Testis (tissue), 3 donors: Measurements from ENCODE around the gene XPNPEP1. TPM values are rescaled to one million over a fixed set of nuclear protein-coding genes. Genes with fewer than 3 reads are reported as not detected.

Experiments used
- DNase-seq: peaks from one replicate; pipeline ENCODE4 v3.0.0-alpha.2; 2019
- H3K27ac ChIP-seq, 2 donors: fragments of 200-600 bp; sonication (generic); one replicate each; pipeline ENCODE4 v1.5.1; 2019
- H3K27me3 ChIP-seq: fragments of 200-600 bp; sonication (generic); one replicate; pipeline ENCODE4 v1.5.1; 2019
- H3K36me3 ChIP-seq: fragments of 200-600 bp; sonication (generic); one replicate; pipeline ENCODE4 v1.5.1; 2017; ENCODE audit warnings: low read depth; ENCODE audit errors: missing control alignments
- H3K4me1 ChIP-seq: fragments of 200-600 bp; sonication (generic); one replicate; pipeline ENCODE4 v1.5.1; 2019
- H3K4me3 ChIP-seq, 2 donors: fragments of 200-600 bp; sonication (generic); one replicate each; pipeline ENCODE4 v1.5.1; 2017 to 2019
- H3K9me3 ChIP-seq: fragments of 200-600 bp; sonication (generic); one replicate; pipeline ENCODE4 v1.5.1; 2017
- POLR2A ChIP-seq: fragments of 450-650 bp; IDR thresholded peaks from one replicate; pipeline ENCODE4 v1.6.1; 2017; ENCODE audit warnings: antibody characterized with exemption, mild to moderate bottlenecking, moderate library complexity
- WGBS, 2 donors: methylation state at CpG; one replicate each; pipeline ENCODE4 v1.1.5; 2018; 5-methylcytosine and 5-hydroxymethylcytosine counted together
- intact Hi-C: fragments of 100-400 bp; cut with DNase I; formaldehyde crosslinking; loops from one replicate; pipeline ENCODE4 v1.15.1; 2023; ENCODE audit warnings: low total_unique reads
- polyA plus RNA-seq: library from polyadenylated mRNA; stranded (reverse); fragments of 350-450 nt; fragmentation: Illumina TruSeq; extraction: RNeasy Lipid Tissue Mini Kit (QIAGEN cat#74804); gene quantifications from one replicate; pipeline ENCODE4 v1.2.3, GENCODE V29; 2014; ENCODE audit warnings: low read depth, low replicate concordance; ENCODE audit not compliant: insufficient read depth
- total RNA-seq, 2 donors: library from RNA; depleted of rRNA; stranded (reverse); fragments of >200 nt; gene quantifications; one replicate each; pipeline ENCODE4 v1.2.3, GENCODE V29; 2016
- TF ChIP-seq, protein P1 (sequence below), 3 experiments: fragments of 450-650 bp in 2 of 3; fragments of 200-600 bp in 1 of 3; sonication (generic) in 1 of 3; IDR thresholded peaks; one replicate each; pipeline ENCODE4 v1.5.1; 2016 to 2019; ENCODE audit warnings: antibody characterized with exemption in 3 of 3, mild to moderate bottlenecking in 2 of 3, moderate library complexity in 1 of 3

Gene XPNPEP1
- total and polyA plus RNA-seq, 3 donors from 2014 or later: 55.5 to 118 (median 90.2) TPM

DNA sequence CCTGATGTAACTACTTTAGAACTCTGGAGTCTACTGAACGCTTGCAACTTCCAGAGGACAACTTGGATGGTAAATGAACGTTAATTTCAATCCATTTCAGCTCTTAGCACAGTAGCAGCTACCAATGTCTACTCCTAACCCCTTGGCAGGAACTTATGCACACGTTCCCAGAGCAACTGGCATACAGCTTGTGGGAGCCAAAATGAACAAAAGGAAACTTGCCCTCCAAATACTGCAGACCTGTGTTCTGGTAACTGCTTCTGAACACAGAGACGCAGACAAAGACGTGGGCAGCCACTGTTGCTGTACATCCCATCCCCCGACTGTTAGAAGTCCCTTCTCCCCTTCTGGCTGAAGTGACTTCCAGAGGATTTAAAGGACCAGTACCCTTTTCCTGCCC, 61.3 kb downstream of the XPNPEP1 start:
- Histone ChIP-seq H3K27ac (no peak overlapping the region), H3K4me3 (no peak overlapping the region), H3K9me3 (no peaks in the 10 kb centered on the region), H3K27me3 (no peaks in the 10 kb centered on the region), H3K4me1 (peaks cover 2% of the 10 kb centered on the region), H3K36me3 (no peaks in the 10 kb centered on the region)
- intact Hi-C loops: no loop called here
- no peak for DNase-seq
- TF ChIP-seq, protein P1, sequence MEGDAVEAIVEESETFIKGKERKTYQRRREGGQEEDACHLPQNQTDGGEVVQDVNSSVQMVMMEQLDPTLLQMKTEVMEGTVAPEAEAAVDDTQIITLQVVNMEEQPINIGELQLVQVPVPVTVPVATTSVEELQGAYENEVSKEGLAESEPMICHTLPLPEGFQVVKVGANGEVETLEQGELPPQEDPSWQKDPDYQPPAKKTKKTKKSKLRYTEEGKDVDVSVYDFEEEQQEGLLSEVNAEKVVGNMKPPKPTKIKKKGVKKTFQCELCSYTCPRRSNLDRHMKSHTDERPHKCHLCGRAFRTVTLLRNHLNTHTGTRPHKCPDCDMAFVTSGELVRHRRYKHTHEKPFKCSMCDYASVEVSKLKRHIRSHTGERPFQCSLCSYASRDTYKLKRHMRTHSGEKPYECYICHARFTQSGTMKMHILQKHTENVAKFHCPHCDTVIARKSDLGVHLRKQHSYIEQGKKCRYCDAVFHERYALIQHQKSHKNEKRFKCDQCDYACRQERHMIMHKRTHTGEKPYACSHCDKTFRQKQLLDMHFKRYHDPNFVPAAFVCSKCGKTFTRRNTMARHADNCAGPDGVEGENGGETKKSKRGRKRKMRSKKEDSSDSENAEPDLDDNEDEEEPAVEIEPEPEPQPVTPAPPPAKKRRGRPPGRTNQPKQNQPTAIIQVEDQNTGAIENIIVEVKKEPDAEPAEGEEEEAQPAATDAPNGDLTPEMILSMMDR (IDR thresholded peaks at IDR 0.05): no peak
- no peak for TF ChIP-seq POLR2A
- WGBS, 2 donors: 66 to 69% methylated on average over 6 of the region's 6 CpGs

GRCh38 chr10:109861081-109861480, 62.2 kb downstream of the XPNPEP1 start:
- no peak for TF ChIP-seq POLR2A
- TF ChIP-seq, protein P1 (IDR thresholded peaks at IDR 0.05): no peak
- intact Hi-C loops: no loop called here
- WGBS, 2 donors: 78 to 87% methylated on average over 4 of the region's 4 CpGs

GRCh38 chr10:109859221-109859620, 64.1 kb downstream of the XPNPEP1 start:
- Histone ChIP-seq H3K4me3 (no peak overlapping the region), H3K36me3 (no peaks in the 10 kb centered on the region), H3K27me3 (no peaks in the 10 kb centered on the region), H3K27ac (no peak overlapping the region), H3K9me3 (no peaks in the 10 kb centered on the region), H3K4me1 (no peaks in the 10 kb centered on the region)
- no peak for DNase-seq
- no peak for TF ChIP-seq POLR2A
- TF ChIP-seq, protein P1 (IDR thresholded peaks at IDR 0.05): no peak
- intact Hi-C loops: no loop called here
- 91 to 96% methylated on average over 1 of the region's 1 CpG for WGBS, 2 donors

More at GRCh38 chr10:109861081-109861480, 62.2 kb downstream of the XPNPEP1 start:
- H3K36me3 ChIP-seq: no peaks in the 10 kb centered on the region
- no peak for DNase-seq
- H3K4me3 ChIP-seq: no peak overlapping the region
- H3K4me1 ChIP-seq: no peaks in the 10 kb centered on the region
- no peaks in the 10 kb centered on the region for H3K9me3 ChIP-seq
- no peak overlapping the region for H3K27ac ChIP-seq
- H3K27me3 ChIP-seq: no peaks in the 10 kb centered on the region

GRCh38 chr10:109855746-109856145, 67.6 kb downstream of the XPNPEP1 start:
- H3K36me3 ChIP-seq: no peaks in the 10 kb centered on the region
- no peak overlapping the region for H3K4me3 ChIP-seq
- no peaks in the 10 kb centered on the region for H3K9me3 ChIP-seq
- H3K4me1 ChIP-seq: no peaks in the 10 kb centered on the region
- DNase-seq: no peak
- intact Hi-C loops: no loop called here
- no peak for TF ChIP-seq POLR2A
- TF ChIP-seq, protein P1 (IDR thresholded peaks at IDR 0.05): no peak
- WGBS, 2 donors: 91 to 93% methylated on average over 5 of the region's 5 CpGs
- no peak overlapping the region for H3K27ac ChIP-seq
- H3K27me3 ChIP-seq: no peaks in the 10 kb centered on the region

DNA sequence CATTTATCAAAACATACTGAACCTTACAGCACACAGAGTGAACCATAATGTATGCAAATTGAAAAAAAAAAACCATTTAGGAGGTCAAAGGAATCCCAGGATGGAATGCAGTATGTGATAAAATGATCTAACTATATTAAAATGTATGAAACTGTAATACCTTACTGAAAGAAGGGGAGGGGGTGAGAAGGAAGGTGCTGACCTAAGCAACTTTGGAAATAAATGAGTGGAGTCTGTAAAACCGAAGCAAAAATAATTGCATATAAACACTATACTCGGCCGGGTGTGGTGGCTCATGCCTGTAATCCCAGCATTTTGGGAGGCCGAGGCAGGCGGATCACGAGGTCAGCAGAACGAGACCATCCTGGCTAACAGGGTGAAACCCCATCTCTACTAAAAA, 69.4 kb downstream of the XPNPEP1 start:
- H3K36me3 ChIP-seq: no peaks in the 10 kb centered on the region
- DNase-seq: no peak
- intact Hi-C loops: no loop called here
- TF ChIP-seq, protein P1 (IDR thresholded peaks at IDR 0.05): no peak
- TF ChIP-seq POLR2A: no peak
- H3K9me3 ChIP-seq: no peaks in the 10 kb centered on the region
- H3K27ac ChIP-seq: no peak overlapping the region
- no peaks in the 10 kb centered on the region for H3K4me1 ChIP-seq
- no peaks in the 10 kb centered on the region for H3K27me3 ChIP-seq
- no peak overlapping the region for H3K4me3 ChIP-seq
- WGBS, 2 donors: 58 to 76% methylated on average over 7 of the region's 7 CpGs
